SK-N-SH (cell line): ENCODE results near the gene RBBP8.

Experiments
- CTCF ChIP-seq: fragments of 200-600 bp; sonication (generic); IDR thresholded peaks from 2 replicates; pipeline ENCODE4 v1.6.1; 2017; ENCODE audit warnings: antibody characterized with exemption, mild to moderate bottlenecking, moderate library complexity
- FOXJ3 ChIP-seq: sonication (generic); formaldehyde crosslinking; IDR thresholded peaks from 2 replicates; pipeline ENCODE4 v1.5.1; 2020; ENCODE audit warnings: mild to moderate bottlenecking, missing genetic modification reagents
- FOXM1 ChIP-seq: IDR thresholded peaks from 2 replicates; pipeline ENCODE4 v1.4.0; 2012; ENCODE audit warnings: low read depth, mild to moderate bottlenecking
- RAD21 ChIP-seq: IDR thresholded peaks from 2 replicates; pipeline ENCODE4 v1.6.1; 2012; ENCODE audit warnings: mild to moderate bottlenecking, low read length
- SIN3A ChIP-seq: IDR thresholded peaks from 2 replicates; pipeline ENCODE4 v1.6.1; 2012; ENCODE audit warnings: low read depth, mild to moderate bottlenecking, low read length, moderate library complexity, borderline replicate concordance

GRCh38 chr18:22985250-22985649, 52.1 kb downstream of the RBBP8 start:
- TF ChIP-seq CTCF, result no peak
- TF ChIP-seq FOXJ3 (CRISPR knock-in tag), result no peak
- no peak for TF ChIP-seq FOXM1
- TF ChIP-seq RAD21, result no peak
- no peak for TF ChIP-seq SIN3A
